Parathyroid adenoma (tissue), 2 donors: ENCODE data around the gene NSUN6.

Experiments
- H2AFZ ChIP-seq: fragments of 300-600 bp; sonication (generic); one replicate; pipeline ENCODE4 v1.7.0; 2017; ENCODE audit warnings: antibody characterized with exemption, mild to moderate bottlenecking
- H3K27ac ChIP-seq: fragments of 300-600 bp; sonication (generic); one replicate; pipeline ENCODE4 v1.7.0; 2017
- H3K27me3 ChIP-seq: fragments of 300-600 bp; sonication (generic); one replicate; pipeline ENCODE4 v1.7.0; 2017; ENCODE audit warnings: low read length; ENCODE audit not compliant: control insufficient read depth, insufficient read depth
- H3K36me3 ChIP-seq: fragments of 300-600 bp; sonication (generic); one replicate; pipeline ENCODE4 v1.7.0; 2017; ENCODE audit warnings: low read length; ENCODE audit not compliant: control insufficient read depth, insufficient read depth
- H3K4me1 ChIP-seq: fragments of 300-600 bp; sonication (generic); one replicate; pipeline ENCODE4 v1.7.0; 2017; ENCODE audit warnings: control low read depth
- H3K4me2 ChIP-seq: fragments of 300-600 bp; sonication (generic); one replicate; pipeline ENCODE4 v1.7.0; 2017; ENCODE audit warnings: low read length
- H3K4me3 ChIP-seq: fragments of 300-600 bp; sonication (generic); one replicate; pipeline ENCODE4 v1.7.0; 2017; ENCODE audit warnings: low read depth, low read length
- H3K79me2 ChIP-seq: fragments of 300-600 bp; sonication (generic); one replicate; pipeline ENCODE4 v1.7.0; 2017; ENCODE audit warnings: control low read depth
- H3K9ac ChIP-seq: fragments of 300-600 bp; sonication (generic); one replicate; pipeline ENCODE4 v1.7.0; 2017; ENCODE audit warnings: mild to moderate bottlenecking
- H3K9me3 ChIP-seq: fragments of 300-600 bp; sonication (generic); one replicate; pipeline ENCODE4 v1.7.0; 2017; ENCODE audit warnings: low read length; ENCODE audit not compliant: control insufficient read depth
- TF ChIP-seq, protein P1 (sequence below): fragments of 300-600 bp; sonication (generic); IDR thresholded peaks from one replicate; pipeline ENCODE4 v1.7.0; 2017; ENCODE audit warnings: antibody characterized with exemption, mild to moderate bottlenecking
- donor health status: primary hyperparathyroidism.

Gene NSUN6

GRCh38 chr10:18610517-18610916, 40.9 kb downstream of the NSUN6 start:
- Histone ChIP-seq H3K27ac (no peak overlapping the region), H3K79me2 (no peaks in the 10 kb centered on the region), H2AFZ (no peak overlapping the region), H3K4me1 (no peaks in the 10 kb centered on the region), H3K4me2 (no peak overlapping the region), H3K27me3 (no peaks in the 10 kb centered on the region), H3K9ac (no peak overlapping the region), H3K9me3 (no peaks in the 10 kb centered on the region), H3K36me3 (no peaks in the 10 kb centered on the region), H3K4me3 (no peak overlapping the region)
- TF ChIP-seq, protein P1, sequence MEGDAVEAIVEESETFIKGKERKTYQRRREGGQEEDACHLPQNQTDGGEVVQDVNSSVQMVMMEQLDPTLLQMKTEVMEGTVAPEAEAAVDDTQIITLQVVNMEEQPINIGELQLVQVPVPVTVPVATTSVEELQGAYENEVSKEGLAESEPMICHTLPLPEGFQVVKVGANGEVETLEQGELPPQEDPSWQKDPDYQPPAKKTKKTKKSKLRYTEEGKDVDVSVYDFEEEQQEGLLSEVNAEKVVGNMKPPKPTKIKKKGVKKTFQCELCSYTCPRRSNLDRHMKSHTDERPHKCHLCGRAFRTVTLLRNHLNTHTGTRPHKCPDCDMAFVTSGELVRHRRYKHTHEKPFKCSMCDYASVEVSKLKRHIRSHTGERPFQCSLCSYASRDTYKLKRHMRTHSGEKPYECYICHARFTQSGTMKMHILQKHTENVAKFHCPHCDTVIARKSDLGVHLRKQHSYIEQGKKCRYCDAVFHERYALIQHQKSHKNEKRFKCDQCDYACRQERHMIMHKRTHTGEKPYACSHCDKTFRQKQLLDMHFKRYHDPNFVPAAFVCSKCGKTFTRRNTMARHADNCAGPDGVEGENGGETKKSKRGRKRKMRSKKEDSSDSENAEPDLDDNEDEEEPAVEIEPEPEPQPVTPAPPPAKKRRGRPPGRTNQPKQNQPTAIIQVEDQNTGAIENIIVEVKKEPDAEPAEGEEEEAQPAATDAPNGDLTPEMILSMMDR: no peak

DNA sequence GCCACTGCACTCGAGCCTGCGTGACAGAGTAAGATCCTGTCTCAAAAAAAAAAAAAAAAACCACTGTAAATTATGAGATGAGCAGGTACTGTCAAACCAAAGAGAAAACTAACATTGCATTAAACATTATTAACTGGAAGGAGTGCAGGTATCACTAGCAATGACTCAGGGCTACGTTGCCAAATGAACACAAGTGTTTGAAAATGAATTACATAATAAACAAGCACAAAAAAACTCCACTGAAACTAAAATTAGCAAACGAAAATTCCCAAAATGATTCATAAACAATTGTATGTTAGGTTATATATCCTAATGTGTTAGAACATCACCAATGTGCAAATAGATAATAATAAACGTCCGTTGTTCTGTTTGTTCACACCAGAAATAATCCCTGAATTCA, 42.8 kb downstream of the NSUN6 start:
- H3K36me3 ChIP-seq: no peaks in the 10 kb centered on the region
- no peaks in the 10 kb centered on the region for H3K4me1 ChIP-seq
- no peaks in the 10 kb centered on the region for H3K9me3 ChIP-seq
- no peaks in the 10 kb centered on the region for H3K27me3 ChIP-seq
- H3K4me2 ChIP-seq: no peak overlapping the region
- no peak overlapping the region for H3K9ac ChIP-seq
- TF ChIP-seq, protein P1: no peak
- no peak overlapping the region for H2AFZ ChIP-seq
- no peak overlapping the region for H3K27ac ChIP-seq
- no peak overlapping the region for H3K4me3 ChIP-seq
- H3K79me2 ChIP-seq: no peaks in the 10 kb centered on the region

GRCh38 chr10:18607503-18608378, 43.6 kb downstream of the NSUN6 start:
- H2AFZ ChIP-seq: no peak overlapping the region
- TF ChIP-seq, protein P1: no peak
- H3K9ac ChIP-seq: no peak overlapping the region
- no peaks in the 10 kb centered on the region for H3K36me3 ChIP-seq
- H3K27ac ChIP-seq: no peak overlapping the region
- no peaks in the 10 kb centered on the region for H3K4me1 ChIP-seq
- no peak overlapping the region for H3K4me2 ChIP-seq
- no peaks in the 10 kb centered on the region for H3K27me3 ChIP-seq
- H3K79me2 ChIP-seq: no peaks in the 10 kb centered on the region
- no peak overlapping the region for H3K4me3 ChIP-seq
- no peaks in the 10 kb centered on the region for H3K9me3 ChIP-seq

- H3K79me2 ChIP-seq: no peaks in the 10 kb centered on the region
- no peaks in the 10 kb centered on the region for H3K9me3 ChIP-seq
- no peaks in the 10 kb centered on the region for H3K27me3 ChIP-seq
- no peak overlapping the region for H3K9ac ChIP-seq
- no peak overlapping the region for H3K4me2 ChIP-seq
- H3K4me1 ChIP-seq: no peaks in the 10 kb centered on the region
- no peak overlapping the region for H3K4me3 ChIP-seq
- TF ChIP-seq, protein P1: no peak
- H2AFZ ChIP-seq: no peak overlapping the region
- no peaks in the 10 kb centered on the region for H3K36me3 ChIP-seq
- no peak overlapping the region for H3K27ac ChIP-seq
Measured at GRCh38 chr10:18606051-18606695, 45.2 kb downstream of the NSUN6 start.
